HepG2 (cell line): Measurements from ENCODE around the gene ATP8A2. TPM values are rescaled to one million over a fixed set of nuclear protein-coding genes. Genes with fewer than 3 reads are reported as not detected.

ENCODE experiments used
- ATAC-seq: fragments of 200-7000 bp; cut with Tn5 transposase; 3 replicates; pipeline ENCODE4 v1.9.1; 2020; ENCODE audit warnings: mild to moderate bottlenecking, moderate library complexity
- BruUV-seq: library from RNA; stranded (reverse); fragments of 400-500 nt; replicated peaks from 2 replicates; lab custom pipeline; 2021; lab: Mats Ljungman, UMichigan
- CTCF ChIA-PET: fragments of 300-600 bp; formaldehyde crosslinking; extraction: SDS; loops from one replicate; lab custom pipeline; 2021; ENCODE audit warnings: low total read pairs, inconsistent platforms, low intra/inter-chr PET ratio; lab: Yijun Ruan, JAX
- POLR2A ChIA-PET: fragments of 350-600 bp; sonication (Branson Sonifier 250); formaldehyde crosslinking; loops from one replicate; lab custom pipeline; 2020; ENCODE audit warnings: antibody characterized with exemption, inconsistent platforms; lab: Yijun Ruan, JAX
- DNase-seq: peaks from one replicate; pipeline ENCODE4 v3.0.0-alpha.2; 2015; ENCODE audit warnings: low spot score
- FAIRE-seq: peaks from 3 replicates; lab custom pipeline; 2011; peaks lifted over from hg19 to GRCh38; lab: Jason Lieb, UNC
- H2AFZ ChIP-seq: one replicate; pipeline ENCODE4 v1.6.1; 2011; ENCODE audit warnings: low read length, inconsistent platforms
- H3K27ac ChIP-seq: fragments of 300-600 bp; 3 replicates; pipeline ENCODE4 v1.8.0; 2011; ENCODE audit warnings: mixed run types, mild to moderate bottlenecking, mixed read lengths, low read length, inconsistent platforms; ENCODE audit not compliant: insufficient read depth; ENCODE audit errors: extremely low read length
- H3K27me3 ChIP-seq, 2 experiments: fragments of 200-600 bp in 1 of 2; 2 replicates in 1 of 2; 3 replicates in 1 of 2; pipeline versions ENCODE4 v1.6.0 to v1.8.0; 2011; ENCODE audit warnings: low read length in 2 of 2, mild to moderate bottlenecking in 2 of 2, moderate library complexity in 2 of 2, inconsistent platforms in 1 of 2; ENCODE audit not compliant: insufficient read depth in 2 of 2, control insufficient read depth in 1 of 2
- H3K36me3 ChIP-seq, 2 experiments: fragments of 200-600 bp in 1 of 2; replicated peaks in 1 of 2; 2 replicates in 1 of 2; 3 replicates in 1 of 2; pipeline versions ENCODE4 v1.5.1 to v1.8.0; 2011; ENCODE audit warnings: low read length in 2 of 2, inconsistent platforms in 1 of 2; ENCODE audit not compliant: insufficient read depth in 2 of 2, control insufficient read depth in 1 of 2
- H3K4me1 ChIP-seq: 2 replicates; pipeline ENCODE4 v1.5.1; 2012; ENCODE audit warnings: low read length, inconsistent platforms; ENCODE audit not compliant: insufficient read depth
- H3K4me2 ChIP-seq: 2 replicates; pipeline ENCODE4 v1.6.0; 2011; ENCODE audit warnings: low read depth, low read length, inconsistent platforms
- H3K4me3 ChIP-seq, 3 experiments: fragments of 200-600 bp in 1 of 3; sonication (generic), shearing (Covaris generic) in 1 of 3; replicated peaks in 1 of 3; 2 replicates each; pipeline ENCODE4 v1.5.1; 2011 to 2016; ENCODE audit warnings: low read length in 3 of 3, inconsistent platforms in 2 of 3, low read depth in 2 of 3, mild to moderate bottlenecking in 2 of 3, control low read depth in 1 of 3, mixed read lengths in 1 of 3; ENCODE audit not compliant: insufficient read depth in 1 of 3
- H3K79me2 ChIP-seq: one replicate; pipeline ENCODE4 v1.6.1; 2011; ENCODE audit warnings: low read length, inconsistent platforms; ENCODE audit not compliant: insufficient read depth
- H3K9ac ChIP-seq: 2 replicates; pipeline ENCODE4 v1.6.0; 2011; ENCODE audit warnings: mild to moderate bottlenecking, low read depth, low read length, inconsistent platforms; ENCODE audit not compliant: insufficient read depth
- H3K9me3 ChIP-seq: 2 replicates; pipeline ENCODE4 v1.5.1; 2012; ENCODE audit warnings: mild to moderate bottlenecking, low read length
- H4K20me1 ChIP-seq: 2 replicates; pipeline ENCODE4 v1.6.0; 2011; ENCODE audit warnings: inconsistent platforms, mild to moderate bottlenecking, low read length, moderate library complexity; ENCODE audit not compliant: insufficient read depth
- ADNP ChIP-seq: sonication (generic); formaldehyde crosslinking; IDR thresholded peaks from 2 replicates; pipeline ENCODE4 v1.4.0; 2020; ENCODE audit warnings: missing genetic modification reagents
- IKZF4 ChIP-seq: sonication (generic); formaldehyde crosslinking; IDR thresholded peaks from 2 replicates; pipeline ENCODE4 v1.5.1; 2020; ENCODE audit warnings: borderline replicate concordance, mild to moderate bottlenecking, low read depth, missing genetic modification reagents; ENCODE audit errors: not compliant biosample characterization
- MNT ChIP-seq: fragments of 450-650 bp; IDR thresholded peaks from 2 replicates; pipeline ENCODE4 v1.6.1; 2016
- NPAS2 ChIP-seq: sonication (generic); formaldehyde crosslinking; IDR thresholded peaks from 2 replicates; pipeline ENCODE4 v1.8.0; 2022; ENCODE audit warnings: mild to moderate bottlenecking, missing genetic modification reagents, borderline replicate concordance
- ZNF138 ChIP-seq: sonication (generic); formaldehyde crosslinking; IDR thresholded peaks from 2 replicates; pipeline ENCODE4 v1.5.0; 2020; ENCODE audit warnings: mild to moderate bottlenecking, low read depth, missing genetic modification reagents
- WGBS: methylation state at CpG from one replicate; pipeline ENCODE4 v1.1.6; 2017; ENCODE audit warnings: low lambda C conversion rate; 5-methylcytosine and 5-hydroxymethylcytosine counted together
- in situ Hi-C: cut with HindIII; loops from 2 replicates; pipeline ENCODE4 v1.10.0; 2017; ENCODE audit warnings: low pct_unique_long_range_greater_than_20kb; ENCODE audit not compliant: extremely low pct_ligation_motif_present
- intact Hi-C: fragments of 100-400 bp; cut with micrococcal nuclease; formaldehyde crosslinking; loops from one replicate; pipeline ENCODE4 v1.10.0; 2022; ENCODE audit not compliant: unreplicated experiment
- polyA plus RNA-seq, 8 experiments: library from polyadenylated mRNA; depleted of rRNA in 3 of 8; stranded (reverse) in 7 of 8; unstranded in 1 of 8; fragments of >200 nt; fragmentation: Illumina TruSeq in 4 of 8; extraction: Trizol in 4 of 8; gene quantifications; 2 replicates each; pipeline versions ENCODE4 v1.2.1 to v1.2.3, GENCODE V29; 2011 to 2016; ENCODE audit warnings: low read depth in 4 of 8, missing spikeins in 1 of 8, mixed read lengths in 1 of 8; ENCODE audit not compliant: insufficient read depth in 1 of 8
- total RNA-seq, 5 experiments: library from RNA; depleted of rRNA; stranded (reverse); fragments of >200 nt; fragmentation: Illumina TruSeq; extraction: Trizol; gene quantifications; 2 replicates each; pipeline ENCODE4 v1.2.3, GENCODE V29; 2016; ENCODE audit warnings: low read depth in 1 of 5
- TF ChIP-seq, protein P1 (sequence below): sonication (generic); formaldehyde crosslinking; IDR thresholded peaks from 2 replicates; pipeline ENCODE4 v1.5.0; 2020; ENCODE audit warnings: missing genetic modification reagents, mild to moderate bottlenecking, borderline replicate concordance
- TF ChIP-seq, protein P2 (sequence below): sonication (generic); formaldehyde crosslinking; IDR thresholded peaks from 2 replicates; pipeline ENCODE4 v1.5.0; 2020; ENCODE audit warnings: missing genetic modification reagents

The ATP8A2 gene
- total and polyA plus RNA-seq, 2 of the 13 experiments (the other 11 are each of a cell fraction or from before 2014, with no cell fraction given) = 0.09 TPM; not detected in 1

GRCh38 chr13:25579221-25579620 is 207.4 kb downstream of the ATP8A2 start:
- no peaks in the 10 kb centered on the region for H3K27me3 ChIP-seq
- ChIA-PET CTCF (no interaction called here), POLR2A (no interaction called here)
- TF ChIP-seq MNT = peak; percentile 77
- no peak for TF ChIP-seq ZNF138 (CRISPR knock-in tag)
- intact Hi-C loops (loop anchor here (10.0 kb wide), 1 partner anchor 1116 kb away; no protein-coding TSS in a partner anchor), in situ Hi-C loops (no loop called here)
- no TSS peak for BruUV-seq
- no peak for DNase-seq
- H3K4me1 ChIP-seq = no peaks in the 10 kb centered on the region
- FAIRE-seq = no peak
- H3K79me2 ChIP-seq = no peaks in the 10 kb centered on the region
- no peak overlapping the region for H3K9ac ChIP-seq
- no peak overlapping the region for H3K4me2 ChIP-seq
- WGBS = 49% methylated on average over 6 of the region's 8 CpGs
- no peaks in the 10 kb centered on the region for H3K9me3 ChIP-seq
- H3K4me3 ChIP-seq = no peak overlapping the region
- no peaks in the 10 kb centered on the region for H3K36me3 ChIP-seq
- ATAC-seq = no peak
- no peaks in the 10 kb centered on the region for H4K20me1 ChIP-seq
- H2AFZ ChIP-seq = no peak overlapping the region
- H3K27ac ChIP-seq = no peak overlapping the region

GRCh38 chr13:25581351-25581750 is 209.6 kb downstream of the ATP8A2 start:
- Histone ChIP-seq H3K79me2 (no peaks in the 10 kb centered on the region), H3K9ac (no peak overlapping the region), H3K9me3 (no peaks in the 10 kb centered on the region), H3K36me3 (no peaks in the 10 kb centered on the region), H2AFZ (no peak overlapping the region), H3K27ac (no peak overlapping the region), H3K4me1 (no peaks in the 10 kb centered on the region), H3K4me2 (no peak overlapping the region), H4K20me1 (no peaks in the 10 kb centered on the region), H3K4me3 (no peak overlapping the region), H3K27me3 (no peaks in the 10 kb centered on the region)
- FAIRE-seq = no peak
- no TSS peak for BruUV-seq
- ChIA-PET POLR2A (no interaction called here), CTCF (no interaction called here)
- ATAC-seq = no peak
- intact Hi-C loops = no loop called here
- 0% methylated on average over 2 of the region's 2 CpGs for WGBS
- in situ Hi-C loops = no loop called here
- TF ChIP-seq ADNP (CRISPR knock-in tag) (no peak), NPAS2 (CRISPR knock-in tag) (no peak), IKZF4 (no peak)
- TF ChIP-seq, protein P1, sequence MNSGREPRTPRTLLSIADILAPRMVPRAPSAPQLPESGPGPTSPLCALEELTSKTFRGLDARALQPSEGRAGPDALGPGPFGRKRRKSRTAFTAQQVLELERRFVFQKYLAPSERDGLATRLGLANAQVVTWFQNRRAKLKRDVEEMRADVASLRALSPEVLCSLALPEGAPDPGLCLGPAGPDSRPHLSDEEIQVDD (CRISPR knock-in tag) = no peak
- TF ChIP-seq, protein P2, sequence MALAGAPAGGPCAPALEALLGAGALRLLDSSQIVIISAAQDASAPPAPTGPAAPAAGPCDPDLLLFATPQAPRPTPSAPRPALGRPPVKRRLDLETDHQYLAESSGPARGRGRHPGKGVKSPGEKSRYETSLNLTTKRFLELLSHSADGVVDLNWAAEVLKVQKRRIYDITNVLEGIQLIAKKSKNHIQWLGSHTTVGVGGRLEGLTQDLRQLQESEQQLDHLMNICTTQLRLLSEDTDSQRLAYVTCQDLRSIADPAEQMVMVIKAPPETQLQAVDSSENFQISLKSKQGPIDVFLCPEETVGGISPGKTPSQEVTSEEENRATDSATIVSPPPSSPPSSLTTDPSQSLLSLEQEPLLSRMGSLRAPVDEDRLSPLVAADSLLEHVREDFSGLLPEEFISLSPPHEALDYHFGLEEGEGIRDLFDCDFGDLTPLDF (CRISPR knock-in tag) = no peak
- no peak for DNase-seq
